Hepatocyte (in vitro differentiated cells): ENCODE data around the gene FOXRED2. TPM values are rescaled to one million over a fixed set of nuclear protein-coding genes. Genes with fewer than 3 reads are reported as not detected.

Source experiments
- DNase-seq: peaks from one replicate; pipeline ENCODE4 v3.0.0-alpha.2; 2016; ENCODE audit warnings: low spot score
- H2AFZ ChIP-seq: fragments of 200-600 bp; sonication (generic); 2 replicates; pipeline ENCODE4 v1.6.0; 2016; ENCODE audit warnings: antibody characterized with exemption, mild to moderate bottlenecking
- H3K27ac ChIP-seq: fragments of 200-600 bp; sonication (generic); 2 replicates; pipeline ENCODE4 v1.5.1; 2016; ENCODE audit warnings: mild to moderate bottlenecking
- H3K27me3 ChIP-seq: fragments of 200-600 bp; sonication (generic); 2 replicates; pipeline ENCODE4 v1.6.1; 2016
- H3K36me3 ChIP-seq: fragments of 200-600 bp; sonication (generic); replicated peaks from 2 replicates; pipeline ENCODE4 v1.5.1; 2016; ENCODE audit warnings: low read depth; ENCODE audit not compliant: insufficient read depth
- H3K4me1 ChIP-seq: fragments of 200-600 bp; sonication (generic); 2 replicates; pipeline ENCODE4 v1.5.1; 2016; ENCODE audit warnings: mild to moderate bottlenecking, moderate library complexity; ENCODE audit not compliant: insufficient read depth
- H3K4me2 ChIP-seq: fragments of 200-600 bp; sonication (generic); 2 replicates; pipeline ENCODE4 v1.6.0; 2016
- H3K4me3 ChIP-seq: fragments of 200-600 bp; sonication (generic); 2 replicates; pipeline ENCODE4 v1.5.1; 2016; ENCODE audit warnings: mild to moderate bottlenecking
- H3K79me2 ChIP-seq: fragments of 200-600 bp; sonication (generic); 2 replicates; pipeline ENCODE4 v1.6.0; 2017; ENCODE audit warnings: mild to moderate bottlenecking
- H3K9me2 ChIP-seq: fragments of 200-600 bp; sonication (generic); replicated peaks from 2 replicates; pipeline ENCODE4 v1.6.0; 2017; ENCODE audit warnings: mild to moderate bottlenecking; ENCODE audit not compliant: insufficient read depth
- H3K9me3 ChIP-seq: fragments of 200-600 bp; sonication (generic); 2 replicates; pipeline ENCODE4 v1.5.1; 2016; ENCODE audit warnings: low read depth, mild to moderate bottlenecking
- H4K20me1 ChIP-seq: fragments of 200-600 bp; sonication (generic); 2 replicates; pipeline ENCODE4 v1.6.0; 2016; ENCODE audit warnings: mild to moderate bottlenecking; ENCODE audit not compliant: insufficient read depth, poor library complexity, severe bottlenecking
- CTCF ChIP-seq: fragments of 200-600 bp; sonication (generic); IDR thresholded peaks from 2 replicates; pipeline ENCODE4 v1.5.1; 2016; ENCODE audit warnings: antibody characterized with exemption, mild to moderate bottlenecking; ENCODE audit not compliant: poor library complexity
- EZH2 ChIP-seq: fragments of 200-600 bp; sonication (generic); IDR thresholded peaks from 2 replicates; pipeline ENCODE4 v1.6.1; 2016; ENCODE audit warnings: antibody characterized with exemption, mild to moderate bottlenecking, borderline replicate concordance
- EZH2phosphoT487 ChIP-seq: fragments of 200-600 bp; sonication (generic); IDR thresholded peaks from one replicate; pipeline ENCODE4 v1.6.1; 2018; ENCODE audit warnings: antibody characterized with exemption, mild to moderate bottlenecking, low read depth, moderate library complexity; ENCODE audit not compliant: unreplicated experiment, severe bottlenecking
- WGBS: methylation state at CpG from one replicate; pipeline ENCODE4 v1.1.6; 2016; ENCODE audit warnings: low lambda C conversion rate; ENCODE audit errors: missing lambda C conversion rate; 5-methylcytosine and 5-hydroxymethylcytosine counted together
- polyA plus RNA-seq: library from polyadenylated mRNA; unstranded; fragments of >200 nt; fragmentation: Nextera tagmentation; extraction: Ambion mirVana; gene quantifications from 2 replicates; pipeline ENCODE4 v1.2.1, GENCODE V29; 2016
- total RNA-seq: library from RNA; depleted of rRNA; stranded (reverse); fragments of >200 nt; gene quantifications from 2 replicates; pipeline ENCODE4 v1.2.3, GENCODE V29; 2014

Gene FOXRED2
- total and polyA plus RNA-seq, 2 experiments from 2014 or later, result 7.7 to 8.5 TPM

GRCh38 chr22:36469094-36469710, 37.6 kb downstream of the FOXRED2 start:
- H3K36me3 ChIP-seq, result no peaks in the 10 kb centered on the region
- no peak overlapping the region for H2AFZ ChIP-seq
- no peaks in the 10 kb centered on the region for H3K79me2 ChIP-seq
- H3K4me1 ChIP-seq, result peaks cover 15% of the 10 kb centered on the region
- peak overlapping the region; percentile 60 for H3K27ac ChIP-seq
- no peak overlapping the region for H3K4me3 ChIP-seq
- no peaks in the 10 kb centered on the region for H3K27me3 ChIP-seq
- no peak overlapping the region for H3K4me2 ChIP-seq
- DNase-seq, result no peak
- H4K20me1 ChIP-seq, result no peaks in the 10 kb centered on the region
- no peak for TF ChIP-seq EZH2
- no peak for TF ChIP-seq CTCF
- TF ChIP-seq EZH2phosphoT487, result no peak
- no peaks in the 10 kb centered on the region for H3K9me2 ChIP-seq
- H3K9me3 ChIP-seq, result no peaks in the 10 kb centered on the region
- WGBS, result 91% methylated on average over 14 of the region's 14 CpGs

GRCh38 chr22:36467946-36468345, 38.9 kb downstream of the FOXRED2 start:
- H3K36me3 ChIP-seq, result no peaks in the 10 kb centered on the region
- no peak overlapping the region for H3K4me3 ChIP-seq
- H3K4me2 ChIP-seq, result no peak overlapping the region
- no peak overlapping the region for H2AFZ ChIP-seq
- H4K20me1 ChIP-seq, result no peaks in the 10 kb centered on the region
- H3K9me3 ChIP-seq, result no peaks in the 10 kb centered on the region
- 69% methylated on average over 7 of the region's 7 CpGs for WGBS
- peak; percentile 39 for DNase-seq
- H3K79me2 ChIP-seq, result no peaks in the 10 kb centered on the region
- H3K27ac ChIP-seq, result peak overlapping the region; percentile 44
- H3K4me1 ChIP-seq, result peaks cover 15% of the 10 kb centered on the region
- no peaks in the 10 kb centered on the region for H3K27me3 ChIP-seq
- TF ChIP-seq EZH2phosphoT487 (no peak), CTCF (no peak), EZH2 (no peak)
- H3K9me2 ChIP-seq, result no peaks in the 10 kb centered on the region

GRCh38 chr22:36467042-36467810, 39.6 kb downstream of the FOXRED2 start:
- no peak for TF ChIP-seq EZH2
- no peak overlapping the region for H3K4me2 ChIP-seq
- WGBS, result 74% methylated on average over 14 of the region's 14 CpGs
- peaks cover 15% of the 10 kb centered on the region for H3K4me1 ChIP-seq
- no peaks in the 10 kb centered on the region for H3K36me3 ChIP-seq
- no peaks in the 10 kb centered on the region for H3K9me3 ChIP-seq
- peak overlapping the region; percentile 44 for H3K27ac ChIP-seq
- H3K79me2 ChIP-seq, result no peaks in the 10 kb centered on the region
- no peak overlapping the region for H3K4me3 ChIP-seq
- no peaks in the 10 kb centered on the region for H4K20me1 ChIP-seq
- H2AFZ ChIP-seq, result no peak overlapping the region
- H3K9me2 ChIP-seq, result no peaks in the 10 kb centered on the region
- no peaks in the 10 kb centered on the region for H3K27me3 ChIP-seq
- no peak for DNase-seq

GRCh38 chr22:36466258-36466657, 40.6 kb downstream of the FOXRED2 start:
- H3K4me1 ChIP-seq, result peaks cover 20% of the 10 kb centered on the region
- no peaks in the 10 kb centered on the region for H4K20me1 ChIP-seq
- H3K9me2 ChIP-seq, result no peaks in the 10 kb centered on the region
- no peak overlapping the region for H3K4me3 ChIP-seq
- H3K36me3 ChIP-seq, result no peaks in the 10 kb centered on the region
- peak overlapping the region; percentile 75 for H3K27ac ChIP-seq
- no peak for TF ChIP-seq CTCF
- TF ChIP-seq EZH2phosphoT487, result no peak
- TF ChIP-seq EZH2, result no peak
- no peak for DNase-seq
- no peak overlapping the region for H2AFZ ChIP-seq
- no peaks in the 10 kb centered on the region for H3K9me3 ChIP-seq
- no peaks in the 10 kb centered on the region for H3K27me3 ChIP-seq
- H3K4me2 ChIP-seq, result no peak overlapping the region
- no peaks in the 10 kb centered on the region for H3K79me2 ChIP-seq
- WGBS, result 92% methylated on average over 7 of the region's 7 CpGs
